ENCODE measurements around the gene CLNK. TPM values are rescaled to one million over a fixed set of nuclear protein-coding genes. Genes with fewer than 3 reads are reported as not detected.
A peak's percentile ranks its signal among the peaks of the same experiment; 100 is the strongest.
"Not testable (repeated sequence)": the region's sequence is repeated elsewhere in the genome, so short reads cannot be mapped to it uniquely, and the experiment has no call there.

Gene CLNK
- total RNA-seq, 1 experiment from 2014 or later, result not detected

GRCh38 chr4:10577508-10578426 is 106.8 kb downstream of the CLNK start:
- DNase-seq (ENCODE audit: low read depth), result no peak

- DNase-seq (ENCODE audit: low read depth), result no peak
These were observed 107.5 kb downstream of the CLNK start for GRCh38 chr4:10577018-10577417.

- DNase-seq (ENCODE audit: low read depth), result no peak
These were observed 108.3 kb downstream of the CLNK start for GRCh38 chr4:10576236-10576635.

GRCh38 chr4:10575414-10575813 is 109.2 kb downstream of the CLNK start:
- DNase-seq (ENCODE audit: low read depth), result no peak

GRCh38 chr4:10574553-10574952 is 110.0 kb downstream of the CLNK start:
- DNase-seq (ENCODE audit: low read depth), result not testable (repeated sequence)

- DNase-seq (ENCODE audit: low read depth), result no peak
These were observed 112.7 kb downstream of the CLNK start for GRCh38 chr4:10571909-10572308.

GRCh38 chr4:10569491-10569890 is 115.1 kb downstream of the CLNK start:
- no peak for DNase-seq (ENCODE audit: low read depth)

GRCh38 chr4:10567766-10568165 is 116.8 kb downstream of the CLNK start:
- DNase-seq (ENCODE audit: low read depth), result no peak

- no peak for DNase-seq (ENCODE audit: low read depth)
These were observed 119.3 kb downstream of the CLNK start for GRCh38 chr4:10565166-10565780.

GRCh38 chr4:10554694-10555093 is 129.9 kb downstream of the CLNK start:
- DNase-seq (ENCODE audit: low read depth), result peak; percentile 39

- no peak for DNase-seq (ENCODE audit: low read depth)
These were observed 130.4 kb downstream of the CLNK start for GRCh38 chr4:10554121-10554520.

GRCh38 chr4:10552591-10553280 is 131.8 kb downstream of the CLNK start:
- no peak for DNase-seq (ENCODE audit: low read depth)

GRCh38 chr4:10535912-10536311 is 148.7 kb downstream of the CLNK start:
- DNase-seq (ENCODE audit: low read depth), result no peak

GRCh38 chr4:10534820-10535219 is 149.7 kb downstream of the CLNK start:
- DNase-seq (ENCODE audit: low read depth), result no peak

- no peak for DNase-seq (ENCODE audit: low read depth)
These were observed 152.4 kb downstream of the CLNK start for GRCh38 chr4:10532155-10532554.

- peak; percentile 1 for DNase-seq (ENCODE audit: low read depth)
These were observed 154.3 kb downstream of the CLNK start for GRCh38 chr4:10530137-10530786.

GRCh38 chr4:10529291-10530136 is 155.1 kb downstream of the CLNK start:
- no peak for DNase-seq (ENCODE audit: low read depth)

- no peak for DNase-seq (ENCODE audit: low read depth)
These were observed 157.1 kb downstream of the CLNK start for GRCh38 chr4:10527438-10527837.

GRCh38 chr4:10526429-10527222 is 157.9 kb downstream of the CLNK start:
- DNase-seq (ENCODE audit: low read depth), result no peak

- DNase-seq (ENCODE audit: low read depth), result no peak
These were observed 160.3 kb downstream of the CLNK start for GRCh38 chr4:10524196-10524833.

All from RPMI7951 (cell line).